Measurements from ENCODE around the gene KISS1. TPM values are rescaled to one million over a fixed set of nuclear protein-coding genes. Genes with fewer than 3 reads are reported as not detected.
A peak's percentile ranks its signal among the peaks of the same experiment; 100 is the strongest.

The KISS1 gene
- total RNA-seq, 1 experiment from 2014 or later = 1.3 TPM

DNA sequence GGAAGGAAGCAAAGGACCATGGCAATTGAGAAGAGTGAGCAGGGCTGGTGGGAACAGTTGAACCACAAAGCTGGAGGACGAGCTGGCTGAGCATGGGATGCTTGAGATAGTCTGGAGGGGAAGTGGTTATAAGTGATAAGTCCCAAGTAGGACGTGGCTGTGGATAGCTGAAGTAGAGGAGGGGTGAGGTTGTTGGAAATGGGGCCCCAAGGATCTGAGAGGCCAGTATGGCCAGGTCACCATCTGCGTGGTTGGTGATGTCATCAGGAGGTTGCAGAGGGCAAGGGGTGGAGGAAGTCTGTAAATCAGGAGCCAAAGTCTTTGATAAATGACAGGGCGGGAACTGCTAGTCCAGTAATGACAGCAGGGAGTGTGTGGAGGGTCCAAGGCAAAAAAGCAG is 19.2 kb downstream of the KISS1 start:
- intact Hi-C loops (cut with micrococcal nuclease) = no loop called here
- ATAC-seq (peak; percentile 33; the same call in 1 of the 2 replicates), DNase-seq (ENCODE audit: low read depth, low spot score) (no peak)
- H3K27me3 ChIP-seq (ENCODE audit: insufficient read depth, low read length) = no peaks in the 10 kb centered on the region
- TF ChIP-seq, protein P1, sequence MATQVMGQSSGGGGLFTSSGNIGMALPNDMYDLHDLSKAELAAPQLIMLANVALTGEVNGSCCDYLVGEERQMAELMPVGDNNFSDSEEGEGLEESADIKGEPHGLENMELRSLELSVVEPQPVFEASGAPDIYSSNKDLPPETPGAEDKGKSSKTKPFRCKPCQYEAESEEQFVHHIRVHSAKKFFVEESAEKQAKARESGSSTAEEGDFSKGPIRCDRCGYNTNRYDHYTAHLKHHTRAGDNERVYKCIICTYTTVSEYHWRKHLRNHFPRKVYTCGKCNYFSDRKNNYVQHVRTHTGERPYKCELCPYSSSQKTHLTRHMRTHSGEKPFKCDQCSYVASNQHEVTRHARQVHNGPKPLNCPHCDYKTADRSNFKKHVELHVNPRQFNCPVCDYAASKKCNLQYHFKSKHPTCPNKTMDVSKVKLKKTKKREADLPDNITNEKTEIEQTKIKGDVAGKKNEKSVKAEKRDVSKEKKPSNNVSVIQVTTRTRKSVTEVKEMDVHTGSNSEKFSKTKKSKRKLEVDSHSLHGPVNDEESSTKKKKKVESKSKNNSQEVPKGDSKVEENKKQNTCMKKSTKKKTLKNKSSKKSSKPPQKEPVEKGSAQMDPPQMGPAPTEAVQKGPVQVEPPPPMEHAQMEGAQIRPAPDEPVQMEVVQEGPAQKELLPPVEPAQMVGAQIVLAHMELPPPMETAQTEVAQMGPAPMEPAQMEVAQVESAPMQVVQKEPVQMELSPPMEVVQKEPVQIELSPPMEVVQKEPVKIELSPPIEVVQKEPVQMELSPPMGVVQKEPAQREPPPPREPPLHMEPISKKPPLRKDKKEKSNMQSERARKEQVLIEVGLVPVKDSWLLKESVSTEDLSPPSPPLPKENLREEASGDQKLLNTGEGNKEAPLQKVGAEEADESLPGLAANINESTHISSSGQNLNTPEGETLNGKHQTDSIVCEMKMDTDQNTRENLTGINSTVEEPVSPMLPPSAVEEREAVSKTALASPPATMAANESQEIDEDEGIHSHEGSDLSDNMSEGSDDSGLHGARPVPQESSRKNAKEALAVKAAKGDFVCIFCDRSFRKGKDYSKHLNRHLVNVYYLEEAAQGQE (IDR thresholded peaks at IDR 0.05; ENCODE audit: low read depth) = no peak
- TF ChIP-seq SIN3A (IDR thresholded peaks at IDR 0.05; ENCODE audit: low read depth) (no peak), SRF (IDR thresholded peaks at IDR 0.05; ENCODE audit: low read depth) (no peak), SP1 (IDR thresholded peaks at IDR 0.05; ENCODE audit: low read depth) (no peak), EZH2phosphoT487 (IDR thresholded peaks at IDR 0.05; ENCODE audit: borderline replicate concordance) (no peak), EGR1 (IDR thresholded peaks at IDR 0.05; ENCODE audit: low read depth) (no peak), TCF7L2 (IDR thresholded peaks at IDR 0.05; ENCODE audit: borderline replicate concordance, extremely low read depth, insufficient read depth, insufficient read length) (no peak), JUND (IDR thresholded peaks at IDR 0.05) (no peak)
- TF ChIP-seq, protein P2, sequence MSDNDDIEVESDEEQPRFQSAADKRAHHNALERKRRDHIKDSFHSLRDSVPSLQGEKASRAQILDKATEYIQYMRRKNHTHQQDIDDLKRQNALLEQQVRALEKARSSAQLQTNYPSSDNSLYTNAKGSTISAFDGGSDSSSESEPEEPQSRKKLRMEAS (IDR thresholded peaks at IDR 0.05) = no peak
- H3K4me3 ChIP-seq (replicated peaks in 1 of 2; ENCODE audit: low read depth in 1 of 2, low read length in 2 of 2) = no peak overlapping the region
- H4K20me1 ChIP-seq (ENCODE audit: insufficient read depth) = no peaks in the 10 kb centered on the region
- RAD21 ChIA-PET (ENCODE audit: low non-redundant PET in 1 of 2, low total read pairs in 2 of 2, uncharacterized antibody in 2 of 2, unreplicated experiment in 2 of 2) = no interaction called here
- no peak overlapping the region for H3K27ac ChIP-seq (ENCODE audit: low read depth, low read length)
- BruUV-seq (replicated peaks) = no TSS peak
- CTCF ChIA-PET = interaction anchor here (2.3 kb wide), 1 partner anchor 14 kb away, joined by 8 read pairs; no protein-coding TSS in a partner anchor
- H3K4me1 ChIP-seq (ENCODE audit: control insufficient read depth in 1 of 2, insufficient read depth in 2 of 2, low read length in 2 of 2) = peaks cover 6 to 49% of the 10 kb centered on the region in 2 experiments; a peak in 3 of 4 replicates
- H3K9me2 ChIP-seq (ENCODE audit: insufficient read depth) = no peaks in the 10 kb centered on the region
- no peaks in the 10 kb centered on the region for H3K36me3 ChIP-seq (ENCODE audit: control insufficient read depth in 1 of 2, insufficient read depth in 2 of 2, low read length in 2 of 2)
- H3K79me2 ChIP-seq (ENCODE audit: insufficient read depth, low read length) = no peaks in the 10 kb centered on the region
- H3K9ac ChIP-seq (ENCODE audit: low read length) = no peak overlapping the region
- H3K9me3 ChIP-seq (ENCODE audit: control insufficient read depth in 1 of 2, insufficient read depth in 1 of 2, low read depth in 1 of 2, low read length in 2 of 2) = no peaks in the 10 kb centered on the region
- POLR2A ChIA-PET = no interaction called here
- H2AFZ ChIP-seq (ENCODE audit: low read depth, low read length, poor library complexity, severe bottlenecking) = no peak overlapping the region
- peak overlapping the region; percentile 25 for H3K4me2 ChIP-seq (ENCODE audit: low read length)
